H1 (cell line): ENCODE data around the gene SLC25A11. TPM values are rescaled to one million over a fixed set of nuclear protein-coding genes. Genes with fewer than 3 reads are reported as not detected.

Source experiments
- CTCF ChIA-PET: fragments of 300-600 bp; sonication (Branson Sonifier 250); formaldehyde crosslinking; loops from one replicate; lab custom pipeline; 2021; ENCODE audit not compliant: partially characterized antibody; lab: Charles Lee
- POLR2A ChIA-PET: fragments of 300-600 bp; sonication (Branson Sonifier 250); formaldehyde crosslinking; loops from one replicate; lab custom pipeline; 2021; ENCODE audit warnings: inconsistent platforms; ENCODE audit not compliant: partially characterized antibody; lab: Charles Lee
- DNase-seq, 2 experiments: peaks; one replicate each; pipeline versions ENCODE4 v3.0.0 to v3.0.0-alpha.2; 2010 to 2022; ENCODE audit warnings: low spot score in 2 of 2, low read depth in 1 of 2, mixed read lengths in 1 of 2
- FAIRE-seq: peaks from 2 replicates; lab custom pipeline; 2011; peaks lifted over from hg19 to GRCh38; lab: Jason Lieb, UNC
- H2AFZ ChIP-seq: 2 replicates; pipeline ENCODE4 v1.8.1; 2012; ENCODE audit warnings: low read length, inconsistent platforms
- H2AK5ac ChIP-seq: 2 replicates; pipeline ENCODE4 v1.6.1; 2013; ENCODE audit warnings: low read depth, low read length
- H2BK120ac ChIP-seq: replicated peaks from 2 replicates; pipeline ENCODE3; 2013; ENCODE audit warnings: low read depth, low read length, inconsistent platforms
- H2BK12ac ChIP-seq: 2 replicates; pipeline ENCODE4 v1.6.1; 2013; ENCODE audit warnings: low read depth, low read length
- H2BK15ac ChIP-seq: 2 replicates; pipeline ENCODE4 v1.6.1; 2013; ENCODE audit warnings: low read length
- H2BK20ac ChIP-seq: 2 replicates; pipeline ENCODE4 v1.6.1; 2013; ENCODE audit warnings: low read length
- H2BK5ac ChIP-seq: 2 replicates; pipeline ENCODE4 v1.6.1; 2013; ENCODE audit warnings: low read depth, low read length
- H3K14ac ChIP-seq: 2 replicates; pipeline ENCODE4 v1.6.1; 2013; ENCODE audit warnings: inconsistent platforms; ENCODE audit not compliant: insufficient read length
- H3K18ac ChIP-seq: 2 replicates; pipeline ENCODE4 v1.6.1; 2013; ENCODE audit warnings: low read length; ENCODE audit errors: extremely low read depth
- H3K23ac ChIP-seq: 2 replicates; pipeline ENCODE4 v1.6.1; 2013; ENCODE audit warnings: inconsistent platforms; ENCODE audit not compliant: insufficient read length
- H3K23me2 ChIP-seq: 2 replicates; pipeline ENCODE4 v1.6.1; 2013; ENCODE audit warnings: low read depth, low read length
- H3K27ac ChIP-seq: 2 replicates; pipeline ENCODE4 v1.6.1; 2011; ENCODE audit warnings: low read depth, low read length, inconsistent platforms
- H3K27me3 ChIP-seq, 4 experiments: replicated peaks in 1 of 4; 1 replicate in 1 of 4; 2 replicates in 3 of 4; pipeline versions ENCODE4 v1.6.1 to v1.8.1; 2011 to 2013; ENCODE audit warnings: low read length in 3 of 4, mild to moderate bottlenecking in 3 of 4, inconsistent platforms in 2 of 4, mixed read lengths in 2 of 4, moderate library complexity in 1 of 4; ENCODE audit not compliant: control insufficient read depth in 3 of 4, insufficient read depth in 3 of 4; ENCODE audit errors: extremely low read depth in 1 of 4
- H3K36me3 ChIP-seq, 4 experiments: 2 replicates each; pipeline versions ENCODE4 v1.6.1 to v1.8.1; 2011 to 2013; ENCODE audit warnings: mild to moderate bottlenecking in 4 of 4, low read length in 3 of 4, moderate library complexity in 2 of 4, control low read depth in 1 of 4, inconsistent platforms in 1 of 4; ENCODE audit not compliant: insufficient read depth in 4 of 4, control insufficient read depth in 2 of 4
- H3K4ac ChIP-seq: replicated peaks from 2 replicates; pipeline ENCODE3; 2013; ENCODE audit warnings: low read length, low read depth, mixed read lengths, inconsistent platforms; ENCODE audit not compliant: insufficient read length
- H3K4me1 ChIP-seq, 4 experiments: replicated peaks in 1 of 4; 1 replicate in 1 of 4; 2 replicates in 3 of 4; pipeline versions ENCODE4 v1.6.1 to v1.8.1; 2011 to 2013; ENCODE audit warnings: low read length in 3 of 4, inconsistent platforms in 2 of 4, mixed read lengths in 1 of 4; ENCODE audit not compliant: insufficient read depth in 4 of 4, control insufficient read depth in 3 of 4
- H3K4me2 ChIP-seq, 2 experiments: 2 replicates each; pipeline versions ENCODE4 v1.6.1 to v1.8.1; 2011 to 2013; ENCODE audit warnings: low read depth in 2 of 2, low read length in 2 of 2, control low read depth in 1 of 2, inconsistent platforms in 1 of 2, mild to moderate bottlenecking in 1 of 2; ENCODE audit not compliant: insufficient read depth in 1 of 2
- H3K4me3 ChIP-seq, 4 experiments: fragments of 200-600, 300-600 bp in 1 of 4; sonication (generic), shearing (Covaris generic), sonication (Bioruptor Twin) in 1 of 4; 2 replicates each; pipeline versions ENCODE4 v1.5.1 to v1.8.1; 2011 to 2016; ENCODE audit warnings: low read length in 4 of 4, low read depth in 3 of 4, control low read depth in 2 of 4, inconsistent platforms in 2 of 4, mild to moderate bottlenecking in 2 of 4, mixed read lengths in 1 of 4, moderate library complexity in 1 of 4; ENCODE audit not compliant: insufficient read depth in 2 of 4; ENCODE audit errors: extremely low read depth in 1 of 4
- H3K56ac ChIP-seq: replicated peaks from 2 replicates; pipeline ENCODE3; 2013; ENCODE audit warnings: low read depth, mild to moderate bottlenecking, mixed read lengths, low read length, inconsistent platforms; ENCODE audit not compliant: insufficient read length
- H3K79me1 ChIP-seq: 2 replicates; pipeline ENCODE4 v1.6.1; 2013; ENCODE audit warnings: low read depth, low read length, control low read depth
- H3K79me2 ChIP-seq, 2 experiments: 2 replicates each; pipeline versions ENCODE4 v1.6.1 to v1.8.1; 2012 to 2013; ENCODE audit warnings: low read length in 2 of 2, mild to moderate bottlenecking in 2 of 2, inconsistent platforms in 1 of 2; ENCODE audit not compliant: insufficient read depth in 2 of 2, control insufficient read depth in 1 of 2
- H3K9ac ChIP-seq, 4 experiments: replicated peaks in 1 of 4; 1 replicate in 1 of 4; 2 replicates in 3 of 4; pipeline versions ENCODE4 v1.6.1 to v1.8.1; 2011 to 2013; ENCODE audit warnings: low read depth in 3 of 4, low read length in 3 of 4, control low read depth in 2 of 4, mild to moderate bottlenecking in 2 of 4, moderate library complexity in 2 of 4, inconsistent platforms in 1 of 4; ENCODE audit errors: extremely low read depth in 1 of 4
- H3K9me3 ChIP-seq, 2 experiments: 2 replicates each; pipeline versions ENCODE4 v1.6.1 to v1.8.1; 2012 to 2013; ENCODE audit warnings: mild to moderate bottlenecking in 2 of 2, moderate library complexity in 2 of 2, control low read depth in 1 of 2, inconsistent platforms in 1 of 2, low read depth in 1 of 2, low read length in 1 of 2, mixed read lengths in 1 of 2; ENCODE audit not compliant: insufficient read depth in 2 of 2
- H4K20me1 ChIP-seq, 2 experiments: replicated peaks in 1 of 2; 2 replicates each; pipeline versions ENCODE3 to v1.8.1; 2011 to 2013; ENCODE audit warnings: inconsistent platforms in 2 of 2, low read length in 2 of 2, mild to moderate bottlenecking in 1 of 2; ENCODE audit not compliant: insufficient read depth in 2 of 2, control insufficient read depth in 1 of 2
- H4K5ac ChIP-seq: 2 replicates; pipeline ENCODE4 v1.6.1; 2013; ENCODE audit warnings: low read length, low read depth, mixed read lengths, inconsistent platforms; ENCODE audit not compliant: insufficient read length
- H4K8ac ChIP-seq: 2 replicates; pipeline ENCODE4 v1.8.0; 2013; ENCODE audit warnings: mild to moderate bottlenecking, moderate library complexity, low read length, inconsistent platforms; ENCODE audit not compliant: insufficient read depth; ENCODE audit errors: extremely low read depth
- H4K91ac ChIP-seq: replicated peaks from 2 replicates; pipeline ENCODE3; 2013; ENCODE audit warnings: low read length, mixed read lengths, inconsistent platforms; ENCODE audit not compliant: insufficient read length
- CEBPB ChIP-seq: IDR thresholded peaks from 2 replicates; pipeline ENCODE4 v1.6.1; 2012; ENCODE audit warnings: low read depth, low read length
- CREB1 ChIP-seq: IDR thresholded peaks from 2 replicates; pipeline ENCODE4 v1.6.1; 2012; ENCODE audit warnings: inconsistent platforms
- EP300 ChIP-seq, 2 experiments: IDR thresholded peaks; 1 replicate in 1 of 2; 2 replicates in 1 of 2; pipeline ENCODE4 v1.6.1; 2011 to 2012; ENCODE audit warnings: low read depth in 2 of 2, low read length in 2 of 2, mild to moderate bottlenecking in 2 of 2, borderline replicate concordance in 1 of 2, inconsistent platforms in 1 of 2, moderate library complexity in 1 of 2
- EZH2 ChIP-seq: fragments of 200-600 bp; sonication (generic); IDR thresholded peaks from 2 replicates; pipeline ENCODE4 v1.7.1; 2012; ENCODE audit warnings: low read depth, mild to moderate bottlenecking, moderate library complexity, low read length, inconsistent platforms; ENCODE audit not compliant: severe bottlenecking
- POLR2A ChIP-seq, 2 experiments: IDR thresholded peaks; 1 replicate in 1 of 2; 2 replicates in 1 of 2; pipeline ENCODE4 v1.6.1; 2011; ENCODE audit warnings: low read depth in 2 of 2, low read length in 2 of 2, mild to moderate bottlenecking in 2 of 2; ENCODE audit errors: control extremely low read depth in 1 of 2
- POU5F1 ChIP-seq: IDR thresholded peaks from 2 replicates; pipeline ENCODE4 v1.6.1; 2011; ENCODE audit warnings: low read depth, mild to moderate bottlenecking, low read length, moderate library complexity
- RFX5 ChIP-seq: IDR thresholded peaks from 2 replicates; pipeline ENCODE4 v1.6.1; 2011; ENCODE audit warnings: low read depth, low read length, improper control_type of control experiment, borderline replicate concordance
- SAP30 ChIP-seq: fragments of 300-600 bp; sonication (generic); IDR thresholded peaks from 2 replicates; pipeline ENCODE4 v1.7.1; 2012; ENCODE audit warnings: low read length, moderate library complexity, mild to moderate bottlenecking, inconsistent platforms; ENCODE audit not compliant: insufficient read depth, insufficient replicate concordance
- SIN3A ChIP-seq, 2 experiments: IDR thresholded peaks in 1 of 2; conservative IDR thresholded peaks in 1 of 2; 2 replicates each; pipeline ENCODE4 v1.6.1; 2011 to 2012; ENCODE audit warnings: low read length in 2 of 2, improper control_type of control experiment in 1 of 2, low read depth in 1 of 2, mild to moderate bottlenecking in 1 of 2
- SIX5 ChIP-seq: IDR thresholded peaks from 2 replicates; pipeline ENCODE4 v1.6.1; 2011; ENCODE audit warnings: mild to moderate bottlenecking, low read depth, low read length
- SUZ12 ChIP-seq: fragments of 200-600 bp; sonication (generic); IDR thresholded peaks from 2 replicates; pipeline ENCODE4 v1.6.1; 2012; ENCODE audit warnings: mild to moderate bottlenecking, inconsistent platforms, low read length, moderate library complexity, mixed read lengths
- WGBS, 2 experiments: shearing (Covaris generic) in 1 of 2; methylation state at CpG; one replicate each; pipeline versions ENCODE4 v1.1.6 to v1.1.7; 2013 to 2015; ENCODE audit warnings: low lambda C conversion rate in 2 of 2, mixed read lengths in 2 of 2, inconsistent platforms in 1 of 2, low coverage in 1 of 2, missing lambda C conversion rate in 1 of 2; ENCODE audit not compliant: insufficient replicate concordance in 2 of 2, insufficient coverage in 1 of 2, insufficient read length in 1 of 2; ENCODE audit errors: extremely low coverage in 1 of 2, missing lambda C conversion rate in 1 of 2; 5-methylcytosine and 5-hydroxymethylcytosine counted together
- polyA plus RNA-seq, 7 experiments: library from polyadenylated mRNA; depleted of rRNA in 3 of 7; stranded (reverse) in 5 of 7; unstranded in 2 of 7; fragments of >200 nt in 5 of 7; fragments of 200-250 nt in 2 of 7; gene quantifications; 1 replicate in 5 of 7; 2 replicates in 1 of 7; 4 replicates in 1 of 7; pipeline versions ENCODE4 v1.2.1 to v1.2.3, GENCODE V29; 2011 to 2013; ENCODE audit warnings: missing spikeins in 2 of 7, mixed read lengths in 2 of 7
- total RNA-seq: library from RNA; stranded (reverse); fragmentation: NEBNext Ultra II Directional; extraction: Animal tissue kit (Norgen Biotek cat#: 25700); gene quantifications from 2 replicates; pipeline ENCODE4 v1.2.1, GENCODE V29; 2021
- TF ChIP-seq, protein P1 (sequence below): IDR thresholded peaks from 2 replicates; pipeline ENCODE4 v1.6.1; 2011; ENCODE audit warnings: low read depth, mild to moderate bottlenecking, low read length; ENCODE audit not compliant: insufficient read depth

SLC25A11 gene
- total and polyA plus RNA-seq, 2 of the 8 experiments (the other 6 are each of a cell fraction or from before 2014, with no cell fraction given), result 55.9 to 97.0 TPM

DNA sequence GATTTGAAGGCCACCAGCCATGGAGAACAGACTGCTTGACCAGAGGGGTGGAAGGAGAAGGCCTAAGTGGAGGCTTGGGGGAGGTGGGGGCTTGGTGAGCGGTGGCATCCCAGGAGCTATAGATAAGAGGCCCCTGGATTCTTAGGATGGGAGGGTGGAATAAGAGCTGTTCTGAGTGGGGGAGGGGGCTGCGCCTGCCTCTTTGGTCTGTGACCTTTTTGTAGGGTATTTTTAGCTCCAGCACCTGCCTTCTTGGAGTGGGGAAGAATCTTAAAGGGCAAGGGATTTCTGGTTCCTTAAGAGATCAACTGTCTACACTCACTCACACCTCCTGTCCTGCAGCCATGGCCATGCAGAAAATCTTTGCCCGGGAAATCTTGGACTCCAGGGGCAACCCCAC is 11.6 kb upstream of the SLC25A11 start:
- H3K79me2 ChIP-seq, result peaks cover 5 to 17% of the 10 kb centered on the region in 2 experiments
- H2AFZ ChIP-seq, result no peak overlapping the region
- peak overlapping the region; percentile 48; the same call in 1 of the 2 replicates for H2AK5ac ChIP-seq
- peak overlapping the region; percentile 46 for H4K91ac ChIP-seq
- peaks cover 0 to 6% (median 3%) of the 10 kb centered on the region in 4 experiments; a peak in 4 of 8 replicates for H3K36me3 ChIP-seq
- no peak overlapping the region for H3K23ac ChIP-seq
- FAIRE-seq, result no peak
- H4K5ac ChIP-seq, result no peak overlapping the region
- no peak overlapping the region for H3K9ac ChIP-seq
- H3K79me1 ChIP-seq, result 0 out of 2 replicates have a peak, but pooled peaks cover 2% of the 10 kb centered on the region
- H3K4me3 ChIP-seq, result peak overlapping the region in 1 of 4 experiments; percentile 97; a peak in 3 of 8 replicates
- ChIA-PET POLR2A (interaction anchor here (0.8 to 32.4 kb wide), 12 partner anchors 4 to 128 kb away, joined by 3 to 987 read pairs (median 4); partner anchors contain the start of genes ENO3, GP1BA, PFN1 and RNF167), CTCF (interaction anchor here (0.8 to 1.9 kb wide), 11 partner anchors 10 to 110 kb away, joined by 3 to 5 read pairs (median 3); partner anchors contain the start of genes SLC52A1 and SPAG7)
- peak overlapping the region; percentile 15; the same call in 1 of the 2 replicates for H2BK5ac ChIP-seq
- H3K56ac ChIP-seq, result no peak overlapping the region
- H3K4me1 ChIP-seq, result peaks cover 3 to 13% (median 9%) of the 10 kb centered on the region in 4 experiments
- H4K20me1 ChIP-seq, result peaks cover 5 to 8% of the 10 kb centered on the region in 2 experiments
- H3K27me3 ChIP-seq, result no peaks in the 10 kb centered on the region
- peak overlapping the region; percentile 75; the same call in 1 of the 2 replicates for H2BK20ac ChIP-seq
- H3K23me2 ChIP-seq, result peaks cover 14% of the 10 kb centered on the region
- no peak for DNase-seq
- no peak overlapping the region for H2BK15ac ChIP-seq
- 80% methylated on average over 3 of the region's 3 CpGs; no CpG with 5 or more reads in 1 of the 2 experiments for WGBS, 2 experiments
- H2BK120ac ChIP-seq, result no peak overlapping the region
- H3K4ac ChIP-seq, result peak overlapping the region; percentile 25
- H3K9me3 ChIP-seq, result no peaks in the 10 kb centered on the region
- peak overlapping the region; percentile 95 to 97 for H3K4me2 ChIP-seq
- no peak overlapping the region for H3K27ac ChIP-seq
- H3K18ac ChIP-seq, result peak overlapping the region; percentile 81; the same call in 1 of the 2 replicates
- H2BK12ac ChIP-seq, result no peak overlapping the region
- H4K8ac ChIP-seq, result no peak overlapping the region; the same call in none of the 2 replicates
- no peak overlapping the region for H3K14ac ChIP-seq
- TF ChIP-seq EZH2 (no peak), POLR2A (IDR thresholded peaks at IDR 0.05; ENCODE audit: control extremely low read depth in 1 of 2, low read depth in 2 of 2, low read length in 2 of 2) (no peak), SIN3A (conservative IDR thresholded peaks at IDR 0.05 in 1 of 2, IDR thresholded peaks at IDR 0.05 in 1 of 2; ENCODE audit: low read depth in 1 of 2, low read length in 2 of 2) (no peak), CEBPB (no peak), SAP30 (no peak), POU5F1 (no peak), SUZ12 (no peak), EP300 (IDR thresholded peaks at IDR 0.05; ENCODE audit: borderline replicate concordance in 1 of 2, low read depth in 2 of 2, low read length in 2 of 2) (no peak), RFX5 (no peak), SIX5 (no peak), CREB1 (no peak)
- TF ChIP-seq, protein P1, sequence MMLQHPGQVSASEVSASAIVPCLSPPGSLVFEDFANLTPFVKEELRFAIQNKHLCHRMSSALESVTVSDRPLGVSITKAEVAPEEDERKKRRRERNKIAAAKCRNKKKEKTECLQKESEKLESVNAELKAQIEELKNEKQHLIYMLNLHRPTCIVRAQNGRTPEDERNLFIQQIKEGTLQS, result no peak
